NCI-H446 treated with DMSO at 0.1 percent for 48 hours (cell line): ENCODE results near the gene LMO3.

Experiments
- DNase-seq: peaks from one replicate; lab custom pipeline; 2025; lab: John Stamatoyannopoulos, UW

Gene LMO3

GRCh38 chr12:16606117-16606200, at the start of gene LMO3:
TSS of gene LMO3 (minus strand) at chr12:16606162. CDS start at chr12:16600860, 5,302 bp downstream.
- no peak for DNase-seq

- no peak for DNase-seq
These were observed 30.6 kb upstream of the LMO3 start for GRCh38 chr12:16636435-16637055.

- no peak for DNase-seq
These were observed 28.8 kb upstream of the LMO3 start for GRCh38 chr12:16634786-16635185.

- DNase-seq: no peak
These were observed 21.0 kb upstream of the LMO3 start for GRCh38 chr12:16626991-16627390.

GRCh38 chr12:16622338-16622737, 16.4 kb upstream of the LMO3 start:
- DNase-seq: no peak

GRCh38 chr12:16619537-16619936, 13.6 kb upstream of the LMO3 start:
- DNase-seq: no peak

- no peak for DNase-seq
These were observed 12.3 kb upstream of the LMO3 start for GRCh38 chr12:16618256-16618655.

- DNase-seq: no peak
These were observed 7.2 kb upstream of the LMO3 start for GRCh38 chr12:16613199-16613598.

GRCh38 chr12:16612647-16613046, 6.7 kb upstream of the LMO3 start:
- no peak for DNase-seq

GRCh38 chr12:16611146-16611545, 5.2 kb upstream of the LMO3 start:
- DNase-seq: no peak

GRCh38 chr12:16610743-16611142, 4.8 kb upstream of the LMO3 start:
- no peak for DNase-seq

GRCh38 chr12:16610001-16610585, 4.1 kb upstream of the LMO3 start:
- DNase-seq: no peak

- no peak for DNase-seq
These were observed 3.1 kb upstream of the LMO3 start for GRCh38 chr12:16608946-16609539.

GRCh38 chr12:16607906-16608775, 2.2 kb upstream of the LMO3 start:
- DNase-seq: no peak

- no peak for DNase-seq
These were observed 1.0 kb upstream of the LMO3 start for GRCh38 chr12:16606991-16607390.

- no peak for DNase-seq
These were observed 363 bp upstream of the LMO3 start for GRCh38 chr12:16606201-16606849.

GRCh38 chr12:16605642-16606116, 283 bp downstream of the LMO3 start:
- no peak for DNase-seq

GRCh38 chr12:16604596-16605252, 1.2 kb downstream of the LMO3 start:
- DNase-seq: no peak

- no peak for DNase-seq
These were observed 1.9 kb downstream of the LMO3 start for GRCh38 chr12:16603916-16604575.

GRCh38 chr12:16603260-16603915, 2.6 kb downstream of the LMO3 start:
- no peak for DNase-seq

- DNase-seq: no peak
These were observed 3.5 kb downstream of the LMO3 start for GRCh38 chr12:16602412-16602811.
